ENCODE results near the gene GP1BA.
"Not testable (repeated sequence)": the region's sequence is repeated elsewhere in the genome, so short reads cannot be mapped to it uniquely, and the experiment has no call there.

Gene GP1BA

GRCh38 chr17:4901648-4902344 is 30.3 kb upstream of the GP1BA start:
- DNase-seq: no peak

GRCh38 chr17:4902540-4902939 is 29.5 kb upstream of the GP1BA start:
- DNase-seq: no peak

- peak; percentile 84 for DNase-seq
Measured at GRCh38 chr17:4903051-4903818, 28.8 kb upstream of the GP1BA start, which contains the start of gene CHRNE. Gene CHRNE, minus strand, starts transcription at chr17:4903098. Its CDS starts 35 bp downstream, at chr17:4903063.

- not testable (repeated sequence) for DNase-seq
Measured at GRCh38 chr17:4906642-4907041, 25.4 kb upstream of the GP1BA start.

- no peak for DNase-seq
Measured at GRCh38 chr17:4908301-4908700, 23.8 kb upstream of the GP1BA start.

GRCh38 chr17:4908711-4909496 is 23.2 kb upstream of the GP1BA start:
- DNase-seq: peak; percentile 56

GRCh38 chr17:4913994-4914393 is 18.1 kb upstream of the GP1BA start:
- DNase-seq: no peak

GRCh38 chr17:4914551-4914950 is 17.5 kb upstream of the GP1BA start:
- DNase-seq: not testable (repeated sequence)

- no peak for DNase-seq
Measured at GRCh38 chr17:4919511-4920047, 12.5 kb upstream of the GP1BA start.

GRCh38 chr17:4920351-4921048 is 11.6 kb upstream of the GP1BA start:
- DNase-seq: no peak

- no peak for DNase-seq
Measured at GRCh38 chr17:4921320-4921719, 10.8 kb upstream of the GP1BA start.

- not testable (repeated sequence) for DNase-seq
Measured at GRCh38 chr17:4926577-4927335, 5.3 kb upstream of the GP1BA start.

GRCh38 chr17:4928881-4929280 is 3.2 kb upstream of the GP1BA start:
- no peak for DNase-seq

GRCh38 chr17:4932756-4933155 is 679 bp downstream of the GP1BA start:
- DNase-seq: no peak

- DNase-seq: no peak
Measured at GRCh38 chr17:4933646-4934045, 1.6 kb downstream of the GP1BA start.

GRCh38 chr17:4934173-4934979 is 2.3 kb downstream of the GP1BA start:
- DNase-seq: peak; percentile 20

GRCh38 chr17:4935650-4936049 is 3.6 kb downstream of the GP1BA start:
- no peak for DNase-seq

- DNase-seq: no peak
Measured at GRCh38 chr17:4936436-4936835, 4.4 kb downstream of the GP1BA start.

- no peak for DNase-seq
Measured at GRCh38 chr17:4937553-4937952, 5.5 kb downstream of the GP1BA start.

- DNase-seq: no peak
Measured at GRCh38 chr17:4938069-4938491, 6.0 kb downstream of the GP1BA start.

Measured in NCI-H1105 treated with DMSO at 0.1 percent for 48 hours (cell line).